IMR-90 (cell line): ENCODE data around the gene UBE2M.

ENCODE experiments used
- MAFK ChIP-seq: IDR thresholded peaks from 2 replicates; pipeline ENCODE4 v1.6.1; 2012; ENCODE audit warnings: low read depth, low read length, improper control_type of control experiment
- TF ChIP-seq, protein P1 (sequence below): fragments of 150-350 bp; IDR thresholded peaks from 2 replicates; pipeline ENCODE4 v1.6.1; 2017; ENCODE audit warnings: mild to moderate bottlenecking, antibody characterized with exemption, low read length, low read depth

DNA sequence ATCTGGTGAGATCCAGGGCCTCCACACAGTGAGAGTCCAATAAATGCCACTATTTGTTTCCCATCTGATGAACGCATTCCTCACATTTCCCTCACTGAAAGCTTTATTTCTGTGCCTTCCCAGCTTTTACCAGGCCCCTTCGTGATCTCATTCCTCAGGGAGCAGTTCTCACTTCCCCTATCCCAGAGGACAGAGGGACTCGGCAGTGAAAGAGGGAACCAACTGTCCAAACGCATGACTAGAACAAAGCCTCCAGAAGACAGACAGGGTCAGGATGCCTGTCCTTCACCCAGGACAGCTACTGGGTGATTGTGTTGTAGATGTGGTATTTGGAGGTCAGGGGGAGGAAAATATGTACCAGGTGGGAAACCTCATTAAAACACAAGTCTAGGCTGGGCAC lies 36.8 kb downstream of the UBE2M start:
- no peak for TF ChIP-seq MAFK
- TF ChIP-seq, protein P1, sequence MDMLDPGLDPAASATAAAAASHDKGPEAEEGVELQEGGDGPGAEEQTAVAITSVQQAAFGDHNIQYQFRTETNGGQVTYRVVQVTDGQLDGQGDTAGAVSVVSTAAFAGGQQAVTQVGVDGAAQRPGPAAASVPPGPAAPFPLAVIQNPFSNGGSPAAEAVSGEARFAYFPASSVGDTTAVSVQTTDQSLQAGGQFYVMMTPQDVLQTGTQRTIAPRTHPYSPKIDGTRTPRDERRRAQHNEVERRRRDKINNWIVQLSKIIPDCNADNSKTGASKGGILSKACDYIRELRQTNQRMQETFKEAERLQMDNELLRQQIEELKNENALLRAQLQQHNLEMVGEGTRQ = no peak
